GM13977 (cell line): ENCODE measurements around the gene ALDH1A1.
"Not testable (repeated sequence)": the region's sequence is repeated elsewhere in the genome, so short reads cannot be mapped to it uniquely, and the experiment has no call there.

Experiments used
- DNase-seq: peaks from one replicate; pipeline ENCODE4 v3.0.0; 2012; ENCODE audit warnings: low spot score
- in situ Hi-C: fragments of 300-500 bp; cut with MboI; formaldehyde crosslinking; loops from one replicate; pipeline ENCODE4 v1.12.0; 2022; ENCODE audit warnings: low sequenced_read_pairs, low pct_unique_long_range_greater_than_20kb, mixed read lengths, inconsistent platforms; ENCODE audit not compliant: unreplicated experiment
- TF ChIP-seq, protein P1 (sequence below): IDR thresholded peaks from 2 replicates; pipeline ENCODE4 v1.5.1; 2012; ENCODE audit warnings: mild to moderate bottlenecking, control low read depth; ENCODE audit not compliant: insufficient read depth; ENCODE audit errors: extremely low read depth, missing control alignments

The ALDH1A1 gene

DNA sequence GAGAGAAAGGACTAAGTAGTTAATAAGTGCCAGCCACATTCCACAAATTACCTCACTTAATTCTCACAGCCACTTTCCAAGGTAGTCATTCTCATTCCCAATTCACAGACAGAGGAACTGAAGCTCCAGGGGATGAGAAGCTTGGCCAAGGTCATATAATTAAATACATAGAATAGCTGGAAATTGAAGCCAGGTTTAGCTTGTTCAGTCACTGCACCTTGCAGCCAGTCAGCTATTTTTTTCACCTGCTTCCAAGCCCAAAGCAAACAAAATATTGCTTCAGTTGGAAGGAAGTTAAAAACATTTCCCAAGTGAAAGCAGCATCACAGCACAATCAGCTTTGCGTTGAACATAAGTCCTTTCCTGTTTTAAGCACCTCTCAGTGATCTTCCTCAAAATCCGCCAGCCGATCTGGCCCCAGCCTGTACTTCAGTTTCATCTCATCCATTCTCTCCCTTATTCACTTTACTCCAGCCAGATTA, 4.8 kb downstream of the ALDH1A1 start:
- no peak for DNase-seq
- TF ChIP-seq, protein P1, sequence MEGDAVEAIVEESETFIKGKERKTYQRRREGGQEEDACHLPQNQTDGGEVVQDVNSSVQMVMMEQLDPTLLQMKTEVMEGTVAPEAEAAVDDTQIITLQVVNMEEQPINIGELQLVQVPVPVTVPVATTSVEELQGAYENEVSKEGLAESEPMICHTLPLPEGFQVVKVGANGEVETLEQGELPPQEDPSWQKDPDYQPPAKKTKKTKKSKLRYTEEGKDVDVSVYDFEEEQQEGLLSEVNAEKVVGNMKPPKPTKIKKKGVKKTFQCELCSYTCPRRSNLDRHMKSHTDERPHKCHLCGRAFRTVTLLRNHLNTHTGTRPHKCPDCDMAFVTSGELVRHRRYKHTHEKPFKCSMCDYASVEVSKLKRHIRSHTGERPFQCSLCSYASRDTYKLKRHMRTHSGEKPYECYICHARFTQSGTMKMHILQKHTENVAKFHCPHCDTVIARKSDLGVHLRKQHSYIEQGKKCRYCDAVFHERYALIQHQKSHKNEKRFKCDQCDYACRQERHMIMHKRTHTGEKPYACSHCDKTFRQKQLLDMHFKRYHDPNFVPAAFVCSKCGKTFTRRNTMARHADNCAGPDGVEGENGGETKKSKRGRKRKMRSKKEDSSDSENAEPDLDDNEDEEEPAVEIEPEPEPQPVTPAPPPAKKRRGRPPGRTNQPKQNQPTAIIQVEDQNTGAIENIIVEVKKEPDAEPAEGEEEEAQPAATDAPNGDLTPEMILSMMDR, result no peak
- in situ Hi-C loops, result no loop called here

DNA sequence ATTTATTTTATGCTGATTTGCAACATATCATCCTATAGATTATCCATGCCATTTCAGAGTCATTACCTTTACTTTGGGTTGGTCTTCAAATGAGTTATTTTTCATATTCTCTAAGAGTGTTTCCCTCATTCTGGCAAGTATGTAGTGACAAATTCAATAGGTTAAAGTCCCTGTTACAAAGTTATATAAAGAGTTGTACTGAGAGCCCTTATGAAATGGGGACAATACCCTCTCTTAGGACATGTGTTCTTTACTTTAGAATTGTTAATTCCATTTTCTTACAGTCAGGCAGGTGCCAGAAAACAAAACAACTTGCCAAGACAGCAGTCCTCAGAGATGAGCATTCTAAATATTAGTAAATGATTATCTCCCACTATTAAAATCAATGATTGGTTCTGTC, 6.0 kb downstream of the ALDH1A1 start:
- no peak for DNase-seq
- TF ChIP-seq, protein P1, result no peak
- in situ Hi-C loops, result no loop called here

DNA sequence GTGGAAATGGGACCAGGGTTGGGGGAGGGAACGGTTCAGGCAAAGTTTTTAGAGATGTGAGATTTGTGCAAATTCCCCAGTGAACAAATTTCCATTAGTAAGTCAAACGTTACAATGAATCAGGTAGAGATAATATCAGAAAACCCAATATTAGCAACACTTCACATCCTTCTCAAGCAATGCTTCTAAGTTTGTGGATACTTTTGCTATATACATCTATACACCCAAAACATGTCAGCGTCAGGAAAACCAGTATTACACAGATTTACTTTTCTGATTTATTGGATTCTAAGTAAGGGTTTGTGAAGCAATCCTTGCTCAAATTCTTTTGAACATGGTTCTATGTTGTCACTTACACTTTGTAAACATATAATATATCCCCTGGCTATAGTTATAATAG, 6.5 kb downstream of the ALDH1A1 start:
- in situ Hi-C loops, result no loop called here
- TF ChIP-seq, protein P1, result no peak
- DNase-seq, result no peak

- in situ Hi-C loops, result no loop called here
- TF ChIP-seq, protein P1, result no peak
- no peak for DNase-seq
Observed at GRCh38 chr9:72945391-72945790, 7.5 kb downstream of the ALDH1A1 start.

- DNase-seq, result no peak
- TF ChIP-seq, protein P1, result no peak
- in situ Hi-C loops, result no loop called here
Observed at GRCh38 chr9:72943844-72944462, 8.9 kb downstream of the ALDH1A1 start.

GRCh38 chr9:72942451-72942850, 10.4 kb downstream of the ALDH1A1 start:
- TF ChIP-seq, protein P1, result no peak
- in situ Hi-C loops, result no loop called here
- DNase-seq, result no peak

GRCh38 chr9:72939581-72939980, 13.3 kb downstream of the ALDH1A1 start:
- DNase-seq, in situ Hi-C loops: not testable (repeated sequence)
